DMS 273 (cell line): ENCODE data around the gene PRKD1.
A peak's percentile ranks its signal among the peaks of the same experiment; 100 is the strongest.
"Not testable (repeated sequence)": the region's sequence is repeated elsewhere in the genome, so short reads cannot be mapped to it uniquely, and the experiment has no call there.

Source experiments
- DNase-seq: peaks from one replicate; lab custom pipeline; 2025; ENCODE audit not compliant: unreplicated experiment; lab: John Stamatoyannopoulos, UW

The PRKD1 gene

GRCh38 chr14:29749829-29750228, 177.8 kb downstream of the PRKD1 start:
- no peak for DNase-seq

GRCh38 chr14:29749327-29749726, 178.3 kb downstream of the PRKD1 start:
- DNase-seq: no peak

GRCh38 chr14:29745863-29746262, 181.8 kb downstream of the PRKD1 start:
- no peak for DNase-seq

GRCh38 chr14:29743531-29743930, 184.1 kb downstream of the PRKD1 start:
- DNase-seq: peak; percentile 14

- DNase-seq: peak; percentile 69
Measured at GRCh38 chr14:29741909-29742401, 185.7 kb downstream of the PRKD1 start.

GRCh38 chr14:29740491-29740890, 187.2 kb downstream of the PRKD1 start:
- no peak for DNase-seq

GRCh38 chr14:29738950-29739349, 188.7 kb downstream of the PRKD1 start:
- no peak for DNase-seq

GRCh38 chr14:29738056-29738455, 189.6 kb downstream of the PRKD1 start:
- no peak for DNase-seq

GRCh38 chr14:29735459-29735858, 192.2 kb downstream of the PRKD1 start:
- DNase-seq: no peak

- no peak for DNase-seq
Measured at GRCh38 chr14:29734732-29735131, 192.9 kb downstream of the PRKD1 start.

- DNase-seq: peak; percentile 21
Measured at GRCh38 chr14:29726560-29727331, 200.9 kb downstream of the PRKD1 start.

- peak; percentile 75 for DNase-seq
Measured at GRCh38 chr14:29724991-29725390, 202.7 kb downstream of the PRKD1 start.

- no peak for DNase-seq
Measured at GRCh38 chr14:29722831-29723230, 204.8 kb downstream of the PRKD1 start.

- no peak for DNase-seq
Measured at GRCh38 chr14:29721586-29721985, 206.1 kb downstream of the PRKD1 start.

GRCh38 chr14:29717901-29718300, 209.7 kb downstream of the PRKD1 start:
- DNase-seq: no peak

GRCh38 chr14:29716150-29716549, 211.5 kb downstream of the PRKD1 start:
- DNase-seq: peak; percentile 8

- peak; percentile 28 for DNase-seq
Measured at GRCh38 chr14:29712601-29713000, 215.0 kb downstream of the PRKD1 start.

- DNase-seq: peak; percentile 33
Measured at GRCh38 chr14:29710015-29710414, 217.6 kb downstream of the PRKD1 start.

GRCh38 chr14:29709490-29709889, 218.2 kb downstream of the PRKD1 start:
- DNase-seq: no peak

- DNase-seq: no peak
Measured at GRCh38 chr14:29706700-29707099, 220.9 kb downstream of the PRKD1 start.

- no peak for DNase-seq
Measured at GRCh38 chr14:29705801-29706200, 221.8 kb downstream of the PRKD1 start.

- not testable (repeated sequence) for DNase-seq
Measured at GRCh38 chr14:29689597-29689996, 238.1 kb downstream of the PRKD1 start.

- DNase-seq: no peak
Measured at GRCh38 chr14:29687866-29688265, 239.8 kb downstream of the PRKD1 start.
